HL-60 (cell line): ENCODE measurements around the gene TARBP2.

Experiments used
- DNase-seq, 2 experiments: peaks; one replicate each; pipeline ENCODE4 v3.0.0-alpha.2; 2010 to 2020; ENCODE audit warnings: low read depth in 1 of 2, low spot score in 1 of 2
- H3K27ac ChIP-seq: fragments of 250-450 bp; sonication (Bioruptor Pico); replicated peaks from 2 replicates; pipeline ENCODE4 v1.5.1; 2020; ENCODE audit warnings: mild to moderate bottlenecking, moderate library complexity
- H3K27me3 ChIP-seq: fragments of 250-450 bp; sonication (Bioruptor Pico); 2 replicates; pipeline ENCODE4 v1.5.1; 2021; ENCODE audit warnings: mild to moderate bottlenecking, moderate library complexity; ENCODE audit not compliant: insufficient read depth, poor library complexity, severe bottlenecking
- H3K4me3 ChIP-seq: replicated peaks from 2 replicates; pipeline ENCODE4 v1.5.1; 2011; ENCODE audit warnings: mild to moderate bottlenecking, control low read depth, low read length; ENCODE audit not compliant: insufficient read depth
- GABPA ChIP-seq: IDR thresholded peaks from 2 replicates; pipeline ENCODE4 v1.6.1; 2012; ENCODE audit warnings: low read depth
- POLR2AphosphoS5 ChIP-seq: IDR thresholded peaks from 2 replicates; pipeline ENCODE4 v1.6.1; 2012; ENCODE audit warnings: low read depth
- SPI1 ChIP-seq: IDR thresholded peaks from 2 replicates; pipeline ENCODE4 v1.6.1; 2012; ENCODE audit warnings: low read depth, mild to moderate bottlenecking, borderline replicate concordance
- TF ChIP-seq, protein P1 (sequence below): IDR thresholded peaks from one replicate; pipeline ENCODE4 v1.5.1; 2011; ENCODE audit warnings: low read length, control low read depth, inconsistent platforms; ENCODE audit not compliant: insufficient read depth
- TF ChIP-seq, protein P2 (sequence below): IDR thresholded peaks from 2 replicates; pipeline ENCODE4 v1.6.1; 2012; ENCODE audit warnings: low read depth; ENCODE audit not compliant: insufficient replicate concordance

Gene TARBP2

DNA sequence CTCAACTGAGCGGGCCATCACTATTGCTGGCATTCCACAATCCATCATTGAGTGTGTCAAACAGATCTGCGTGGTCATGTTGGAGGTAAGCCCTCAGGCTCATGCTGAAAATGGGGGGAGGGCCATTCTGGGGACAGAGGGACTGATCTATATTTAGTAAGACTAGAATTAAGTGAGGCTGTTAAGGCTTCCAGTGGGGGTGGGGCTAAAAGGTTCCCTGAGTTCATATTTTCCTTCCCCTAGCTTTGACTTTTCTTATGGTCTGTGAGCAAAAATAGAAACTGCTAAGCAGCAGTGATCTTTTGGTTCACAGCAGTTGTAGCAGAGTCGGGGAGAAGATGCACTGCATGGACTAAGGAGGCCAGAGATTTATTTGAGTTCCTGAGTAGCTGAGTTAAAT lies 40.0 kb upstream of the TARBP2 start:
- no peak for DNase-seq
- Histone ChIP-seq H3K27ac (no peak overlapping the region), H3K27me3 (no peaks in the 10 kb centered on the region), H3K4me3 (no peak overlapping the region)
- TF ChIP-seq, protein P1, sequence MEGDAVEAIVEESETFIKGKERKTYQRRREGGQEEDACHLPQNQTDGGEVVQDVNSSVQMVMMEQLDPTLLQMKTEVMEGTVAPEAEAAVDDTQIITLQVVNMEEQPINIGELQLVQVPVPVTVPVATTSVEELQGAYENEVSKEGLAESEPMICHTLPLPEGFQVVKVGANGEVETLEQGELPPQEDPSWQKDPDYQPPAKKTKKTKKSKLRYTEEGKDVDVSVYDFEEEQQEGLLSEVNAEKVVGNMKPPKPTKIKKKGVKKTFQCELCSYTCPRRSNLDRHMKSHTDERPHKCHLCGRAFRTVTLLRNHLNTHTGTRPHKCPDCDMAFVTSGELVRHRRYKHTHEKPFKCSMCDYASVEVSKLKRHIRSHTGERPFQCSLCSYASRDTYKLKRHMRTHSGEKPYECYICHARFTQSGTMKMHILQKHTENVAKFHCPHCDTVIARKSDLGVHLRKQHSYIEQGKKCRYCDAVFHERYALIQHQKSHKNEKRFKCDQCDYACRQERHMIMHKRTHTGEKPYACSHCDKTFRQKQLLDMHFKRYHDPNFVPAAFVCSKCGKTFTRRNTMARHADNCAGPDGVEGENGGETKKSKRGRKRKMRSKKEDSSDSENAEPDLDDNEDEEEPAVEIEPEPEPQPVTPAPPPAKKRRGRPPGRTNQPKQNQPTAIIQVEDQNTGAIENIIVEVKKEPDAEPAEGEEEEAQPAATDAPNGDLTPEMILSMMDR: no peak
- TF ChIP-seq GABPA (no peak), POLR2AphosphoS5 (no peak), SPI1 (no peak)
- TF ChIP-seq, protein P2, sequence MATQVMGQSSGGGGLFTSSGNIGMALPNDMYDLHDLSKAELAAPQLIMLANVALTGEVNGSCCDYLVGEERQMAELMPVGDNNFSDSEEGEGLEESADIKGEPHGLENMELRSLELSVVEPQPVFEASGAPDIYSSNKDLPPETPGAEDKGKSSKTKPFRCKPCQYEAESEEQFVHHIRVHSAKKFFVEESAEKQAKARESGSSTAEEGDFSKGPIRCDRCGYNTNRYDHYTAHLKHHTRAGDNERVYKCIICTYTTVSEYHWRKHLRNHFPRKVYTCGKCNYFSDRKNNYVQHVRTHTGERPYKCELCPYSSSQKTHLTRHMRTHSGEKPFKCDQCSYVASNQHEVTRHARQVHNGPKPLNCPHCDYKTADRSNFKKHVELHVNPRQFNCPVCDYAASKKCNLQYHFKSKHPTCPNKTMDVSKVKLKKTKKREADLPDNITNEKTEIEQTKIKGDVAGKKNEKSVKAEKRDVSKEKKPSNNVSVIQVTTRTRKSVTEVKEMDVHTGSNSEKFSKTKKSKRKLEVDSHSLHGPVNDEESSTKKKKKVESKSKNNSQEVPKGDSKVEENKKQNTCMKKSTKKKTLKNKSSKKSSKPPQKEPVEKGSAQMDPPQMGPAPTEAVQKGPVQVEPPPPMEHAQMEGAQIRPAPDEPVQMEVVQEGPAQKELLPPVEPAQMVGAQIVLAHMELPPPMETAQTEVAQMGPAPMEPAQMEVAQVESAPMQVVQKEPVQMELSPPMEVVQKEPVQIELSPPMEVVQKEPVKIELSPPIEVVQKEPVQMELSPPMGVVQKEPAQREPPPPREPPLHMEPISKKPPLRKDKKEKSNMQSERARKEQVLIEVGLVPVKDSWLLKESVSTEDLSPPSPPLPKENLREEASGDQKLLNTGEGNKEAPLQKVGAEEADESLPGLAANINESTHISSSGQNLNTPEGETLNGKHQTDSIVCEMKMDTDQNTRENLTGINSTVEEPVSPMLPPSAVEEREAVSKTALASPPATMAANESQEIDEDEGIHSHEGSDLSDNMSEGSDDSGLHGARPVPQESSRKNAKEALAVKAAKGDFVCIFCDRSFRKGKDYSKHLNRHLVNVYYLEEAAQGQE: no peak

DNA sequence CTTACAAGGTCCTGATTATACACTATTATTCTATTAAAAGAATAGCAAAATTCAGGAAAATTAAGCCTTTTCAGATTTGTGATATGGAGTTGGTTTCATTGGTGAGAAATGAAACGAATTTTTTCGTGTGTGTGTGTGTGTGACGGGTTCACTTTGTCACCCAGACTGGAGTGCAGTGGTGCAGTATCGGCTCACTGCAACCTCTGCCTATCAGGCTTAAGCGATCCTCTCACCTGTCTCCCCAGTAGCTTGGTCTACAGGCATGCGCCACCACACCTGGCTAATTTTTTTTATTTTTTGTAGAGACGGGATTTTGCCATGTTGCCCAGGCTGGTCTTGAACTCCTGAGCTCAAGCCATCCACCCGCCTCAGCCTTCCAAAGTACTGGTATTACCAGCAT lies 39.5 kb upstream of the TARBP2 start:
- no peak for DNase-seq
- Histone ChIP-seq H3K27ac (no peak overlapping the region), H3K27me3 (no peaks in the 10 kb centered on the region), H3K4me3 (no peak overlapping the region)
- TF ChIP-seq GABPA (no peak), SPI1 (no peak), POLR2AphosphoS5 (no peak)
- TF ChIP-seq, protein P2: no peak
- TF ChIP-seq, protein P1: no peak

DNA sequence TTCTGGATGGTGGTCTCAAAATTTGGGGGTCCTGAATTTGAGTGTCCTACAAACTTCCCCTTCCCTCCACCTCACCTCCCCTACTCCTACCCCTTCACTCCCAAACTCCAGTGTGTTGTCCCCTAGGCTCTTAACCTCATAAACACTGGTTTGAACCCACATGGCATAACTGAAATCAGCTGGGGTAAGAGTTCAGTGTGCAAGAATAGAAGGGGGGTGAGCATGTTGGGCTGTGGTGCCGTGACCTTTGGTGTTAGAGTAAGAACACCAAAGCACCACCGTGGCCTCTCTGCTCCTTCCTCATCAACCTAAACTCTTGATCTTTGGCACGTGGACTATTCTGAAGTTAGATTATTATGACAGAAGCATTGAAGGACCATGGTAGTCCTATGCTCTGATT lies 38.1 kb upstream of the TARBP2 start:
- no peak for DNase-seq
- Histone ChIP-seq H3K27me3 (no peaks in the 10 kb centered on the region), H3K27ac (no peak overlapping the region), H3K4me3 (no peak overlapping the region)
- TF ChIP-seq GABPA: no peak
- TF ChIP-seq, protein P1: no peak
- no peak for TF ChIP-seq POLR2AphosphoS5
- TF ChIP-seq SPI1: no peak
- TF ChIP-seq, protein P2: no peak
